HG02981 (cell line): ENCODE results near the gene METTL9.
"Not testable (repeated sequence)": the region's sequence is repeated elsewhere in the genome, so short reads cannot be mapped to it uniquely, and the experiment has no call there.

Source experiments
- ATAC-seq: cut with Tn5 transposase; IDR thresholded peaks from one replicate; pipeline ENCODE4 v1.9.1; 2021; ENCODE audit warnings: mild to moderate bottlenecking, moderate library complexity; ENCODE audit not compliant: unreplicated experiment

The METTL9 gene

GRCh38 chr16:21656795-21657768, 57.7 kb downstream of the METTL9 start:
- no peak for ATAC-seq

GRCh38 chr16:21659124-21659523, 59.7 kb downstream of the METTL9 start:
- no peak for ATAC-seq

- no peak for ATAC-seq
These were observed 64.7 kb downstream of the METTL9 start, which contains the start of gene OTOA for GRCh38 chr16:21663889-21664647. OTOA (plus strand) TSS chr16:21663968; CDS start chr16:21678515, 14,547 bp downstream.

- no peak for ATAC-seq
These were observed 65.6 kb downstream of the METTL9 start for GRCh38 chr16:21664801-21665492.

GRCh38 chr16:21666772-21667171, 67.4 kb downstream of the METTL9 start:
- ATAC-seq: no peak

- no peak for ATAC-seq
These were observed 68.2 kb downstream of the METTL9 start for GRCh38 chr16:21667575-21667974.

- no peak for ATAC-seq
These were observed 74.1 kb downstream of the METTL9 start for GRCh38 chr16:21673469-21673868.

GRCh38 chr16:21674456-21674855, 75.1 kb downstream of the METTL9 start:
- not testable (repeated sequence) for ATAC-seq

- ATAC-seq: not testable (repeated sequence)
These were observed 81.3 kb downstream of the METTL9 start for GRCh38 chr16:21680714-21681113.

- ATAC-seq: no peak
These were observed 83.8 kb downstream of the METTL9 start for GRCh38 chr16:21683184-21683583.

GRCh38 chr16:21684199-21684598, 84.8 kb downstream of the METTL9 start:
- no peak for ATAC-seq

GRCh38 chr16:21685034-21685455, 85.7 kb downstream of the METTL9 start:
- no peak for ATAC-seq

- no peak for ATAC-seq
These were observed 89.7 kb downstream of the METTL9 start for GRCh38 chr16:21689107-21689506.

GRCh38 chr16:21690967-21691366, 91.6 kb downstream of the METTL9 start:
- ATAC-seq: not testable (repeated sequence)

- no peak for ATAC-seq
These were observed 95.2 kb downstream of the METTL9 start for GRCh38 chr16:21694609-21695008.

- no peak for ATAC-seq
These were observed 97.7 kb downstream of the METTL9 start for GRCh38 chr16:21697032-21697431.

GRCh38 chr16:21698169-21699032, 99.0 kb downstream of the METTL9 start:
- ATAC-seq: no peak

GRCh38 chr16:21701271-21701670, 101.9 kb downstream of the METTL9 start:
- no peak for ATAC-seq

- no peak for ATAC-seq
These were observed 102.9 kb downstream of the METTL9 start for GRCh38 chr16:21702276-21702675.

GRCh38 chr16:21703156-21703555, 103.8 kb downstream of the METTL9 start:
- ATAC-seq: no peak
